NCI-H2029 (cell line): ENCODE data around the gene PRM3.

Experiments used
- DNase-seq: peaks from one replicate; lab custom pipeline; 2025; lab: John Stamatoyannopoulos, UW

PRM3 gene

DNA sequence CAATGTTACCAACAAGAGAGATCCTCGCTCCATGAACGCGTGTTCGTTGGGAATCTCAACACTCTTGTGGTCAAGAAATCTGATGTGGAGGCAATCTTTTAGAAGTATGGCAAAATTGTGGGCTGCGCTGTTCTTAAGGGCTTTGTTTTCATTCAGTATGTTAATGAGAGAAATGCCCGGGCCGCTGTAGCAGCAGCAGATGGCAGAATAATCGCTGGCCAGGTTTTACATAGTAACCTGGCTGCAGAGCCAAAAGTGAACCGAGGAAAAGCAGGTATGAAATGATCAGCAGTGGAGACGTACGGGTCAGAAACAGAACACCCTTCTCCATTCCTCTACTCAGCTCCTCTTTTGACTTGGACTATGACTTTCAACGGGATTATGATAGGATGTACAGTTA lies 30.8 kb downstream of the PRM3 start:
- DNase-seq, result no peak

DNA sequence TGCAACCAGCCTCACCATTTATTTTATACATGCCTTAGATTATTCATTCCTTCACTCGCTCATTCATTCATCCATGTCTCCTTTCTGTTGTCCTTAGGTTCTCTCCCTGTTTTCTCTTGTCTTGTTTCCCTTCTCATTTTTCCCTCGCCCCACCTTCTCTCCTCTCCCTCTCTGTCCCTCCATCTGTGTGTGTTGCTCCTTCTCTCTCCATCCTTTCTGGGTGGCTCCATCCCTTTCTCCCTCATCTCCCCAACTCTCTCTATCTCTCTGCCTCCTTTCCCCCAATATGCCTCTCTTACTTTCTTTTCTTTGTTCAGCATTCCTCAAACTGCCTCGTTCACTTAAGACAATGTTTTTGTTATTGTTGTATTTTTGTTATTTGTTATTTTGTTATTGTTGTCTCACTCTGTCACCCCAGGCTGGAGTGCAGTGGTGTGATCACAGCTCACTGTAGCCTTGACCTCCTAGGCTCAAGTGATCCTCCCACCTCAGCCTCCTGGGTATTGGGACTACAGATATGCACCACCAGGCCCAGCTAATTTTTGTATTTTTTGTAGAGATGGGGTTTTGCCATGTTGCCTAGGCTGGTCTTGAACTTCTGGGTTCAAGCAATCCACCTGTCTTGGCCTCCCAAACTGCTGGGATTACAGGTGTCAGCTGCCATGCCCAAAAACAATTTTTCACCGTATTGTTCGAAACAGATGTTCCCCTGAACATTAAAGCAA lies 31.8 kb downstream of the PRM3 start:
- no peak for DNase-seq

GRCh38 chr16:11240636-11241473 lies 32.6 kb downstream of the PRM3 start:
- peak; percentile 22 for DNase-seq

GRCh38 chr16:11239644-11240632 lies 33.5 kb downstream of the PRM3 start:
- no peak for DNase-seq

- DNase-seq, result no peak
Observed at GRCh38 chr16:11238272-11239202, 34.9 kb downstream of the PRM3 start.

DNA sequence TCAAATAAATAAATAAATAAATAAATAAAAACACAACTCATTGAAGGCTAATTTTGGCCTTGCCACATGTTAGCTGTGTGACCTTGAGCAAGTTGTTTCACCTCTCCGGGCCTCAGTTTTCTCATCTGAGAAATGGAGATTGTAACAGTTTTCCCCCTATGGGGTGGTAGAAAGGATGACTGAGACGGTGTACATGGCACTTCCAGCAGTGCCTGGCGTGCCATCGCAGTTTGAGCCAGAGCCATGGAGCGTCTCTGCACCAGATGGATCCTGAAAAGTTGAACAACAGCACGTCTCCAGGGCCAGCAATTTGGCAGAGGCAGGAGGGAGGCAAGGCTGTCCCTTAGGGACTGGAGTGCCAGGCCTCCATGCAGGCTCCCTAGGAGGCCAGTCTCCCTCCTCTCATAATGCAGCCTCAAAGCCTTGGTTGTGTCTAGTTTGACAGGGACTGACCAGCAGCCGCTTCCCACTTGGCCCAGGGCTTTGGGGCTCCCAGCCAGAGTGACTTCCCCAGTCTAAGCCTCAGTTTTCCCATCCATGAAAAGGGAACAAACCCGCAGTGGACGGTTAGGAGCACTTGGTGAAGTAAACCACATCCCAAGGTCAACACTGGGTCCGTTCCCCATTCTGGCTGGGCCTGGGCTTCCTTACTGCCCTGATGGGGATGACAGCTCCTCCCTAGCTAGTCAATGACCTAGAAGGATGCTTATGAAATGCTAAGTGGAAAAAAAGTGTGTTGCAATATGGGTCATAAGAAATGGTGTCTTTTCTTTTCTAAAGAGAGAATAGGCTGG lies 36.8 kb downstream of the PRM3 start:
- no peak for DNase-seq

GRCh38 chr16:11235703-11235991 lies 37.8 kb downstream of the PRM3 start:
- no peak for DNase-seq

DNA sequence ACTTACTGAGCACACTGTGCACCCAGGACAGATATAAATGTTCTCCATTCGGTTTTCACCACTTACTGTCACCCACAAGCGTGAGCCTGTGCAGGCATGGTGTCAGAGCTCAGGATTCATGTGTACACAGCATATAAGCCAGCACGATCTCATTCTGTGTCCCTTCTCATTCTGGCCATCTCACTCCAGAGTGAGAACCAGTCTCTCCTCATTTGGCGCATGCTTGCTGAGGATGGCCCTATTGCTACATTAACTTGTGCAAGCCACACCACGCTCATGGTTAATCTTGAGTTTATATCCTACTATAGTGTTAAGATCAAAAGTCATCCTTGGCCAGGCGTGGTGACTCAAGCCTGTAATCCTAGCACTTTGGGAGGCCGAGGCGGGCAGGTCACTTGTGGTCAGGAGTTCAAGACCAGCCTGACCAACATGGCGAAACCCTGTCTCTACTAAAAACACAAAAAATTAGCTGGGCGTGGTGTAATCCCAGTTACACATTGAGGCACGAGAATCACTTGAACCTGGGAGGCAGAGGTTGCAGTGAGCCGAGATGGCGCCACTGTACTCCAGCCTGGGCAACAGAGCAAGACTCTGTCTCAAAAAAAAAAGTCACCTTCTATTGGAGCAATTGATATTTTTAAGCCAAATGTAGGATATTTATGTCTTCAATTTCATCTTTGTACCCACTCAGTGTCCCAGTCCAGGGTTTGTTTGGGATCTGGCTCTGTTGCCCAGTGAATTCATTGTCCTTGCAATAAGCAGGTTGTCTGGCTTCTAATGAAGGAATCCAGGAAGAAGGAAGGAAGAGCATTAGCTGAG lies 38.3 kb downstream of the PRM3 start:
- no peak for DNase-seq

- no peak for DNase-seq
Observed at GRCh38 chr16:11233727-11234376, 39.6 kb downstream of the PRM3 start.

GRCh38 chr16:11232852-11233726 lies 40.3 kb downstream of the PRM3 start:
- no peak for DNase-seq

DNA sequence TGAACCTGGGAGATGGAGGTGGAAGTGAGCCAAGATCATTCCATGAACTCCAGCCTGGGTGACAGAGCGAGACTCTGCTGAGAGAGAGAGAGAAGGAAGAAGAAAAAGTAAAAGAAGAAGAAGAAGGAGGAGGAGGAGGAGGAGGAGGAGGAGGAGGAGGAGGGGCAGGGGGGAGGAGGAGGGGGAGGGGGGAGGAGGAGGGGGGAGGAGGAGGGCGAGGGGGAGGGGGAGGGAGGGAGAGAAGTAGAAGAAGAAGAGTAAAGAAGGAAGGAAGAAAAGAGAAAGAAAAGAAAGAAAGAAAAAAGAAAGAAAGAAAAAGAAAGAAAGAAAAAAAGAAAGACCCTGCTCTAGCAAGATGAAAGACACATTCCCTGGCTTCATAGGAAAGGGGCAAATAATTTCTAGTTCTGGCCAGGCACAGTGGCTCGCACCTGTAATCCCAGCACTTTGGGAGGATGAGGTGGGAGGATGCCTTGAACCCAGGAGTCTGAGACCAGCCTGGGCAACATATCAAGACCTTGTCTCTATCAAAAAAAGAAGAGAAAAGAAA lies 41.1 kb downstream of the PRM3 start:
- DNase-seq, result no peak

- no peak for DNase-seq
Observed at GRCh38 chr16:11231367-11231970, 42.0 kb downstream of the PRM3 start.

GRCh38 chr16:11229906-11230305 lies 43.5 kb downstream of the PRM3 start:
- peak; percentile 88 for DNase-seq

- DNase-seq, result no peak
Observed at GRCh38 chr16:11229432-11229831, 44.0 kb downstream of the PRM3 start.

GRCh38 chr16:11225677-11226549 lies 47.5 kb downstream of the PRM3 start:
- no peak for DNase-seq
